GM18951 (cell line): ENCODE results near the gene SYNE2.
"Not testable (repeated sequence)": the region's sequence is repeated elsewhere in the genome, so short reads cannot be mapped to it uniquely, and the experiment has no call there.

Experiments
- POLR2A ChIP-seq: IDR thresholded peaks from 4 replicates; pipeline ENCODE4 v1.6.1; 2011; ENCODE audit warnings: mild to moderate bottlenecking; ENCODE audit not compliant: insufficient read length, insufficient read depth; ENCODE audit errors: extremely low read depth
- in situ Hi-C: fragments of 300-500 bp; cut with MboI; formaldehyde crosslinking; loops from one replicate; pipeline ENCODE4 v1.12.0; 2022; ENCODE audit warnings: low sequenced_read_pairs, mixed read lengths, inconsistent platforms; ENCODE audit not compliant: unreplicated experiment

Gene SYNE2

GRCh38 chr14:64117671-64118402, 265.0 kb downstream of the SYNE2 start:
- no peak for TF ChIP-seq POLR2A
- in situ Hi-C loops: no loop called here

- in situ Hi-C loops: not testable (repeated sequence)
Measured at GRCh38 chr14:64118403-64118742, 265.6 kb downstream of the SYNE2 start.

GRCh38 chr14:64118892-64119291, 266.1 kb downstream of the SYNE2 start:
- no peak for TF ChIP-seq POLR2A
- in situ Hi-C loops: no loop called here

GRCh38 chr14:64119500-64119899, 266.7 kb downstream of the SYNE2 start:
- in situ Hi-C loops: no loop called here
- TF ChIP-seq POLR2A: no peak

GRCh38 chr14:64119980-64120379, 267.2 kb downstream of the SYNE2 start:
- no peak for TF ChIP-seq POLR2A
- in situ Hi-C loops: no loop called here

- TF ChIP-seq POLR2A: no peak
- in situ Hi-C loops: no loop called here
Measured at GRCh38 chr14:64123241-64123822, 270.5 kb downstream of the SYNE2 start.

- in situ Hi-C loops: no loop called here
- no peak for TF ChIP-seq POLR2A
Measured at GRCh38 chr14:64125270-64125669, 272.5 kb downstream of the SYNE2 start.

GRCh38 chr14:64126548-64126947, 273.7 kb downstream of the SYNE2 start:
- TF ChIP-seq POLR2A: no peak
- in situ Hi-C loops: no loop called here

GRCh38 chr14:64137657-64138290, 285.0 kb downstream of the SYNE2 start:
- TF ChIP-seq POLR2A: no peak
- in situ Hi-C loops: no loop called here

GRCh38 chr14:64147126-64147790, 294.5 kb downstream of the SYNE2 start:
- in situ Hi-C loops: no loop called here
- no peak for TF ChIP-seq POLR2A

GRCh38 chr14:64149921-64150320, 297.1 kb downstream of the SYNE2 start:
- no peak for TF ChIP-seq POLR2A
- in situ Hi-C loops: no loop called here

- TF ChIP-seq POLR2A: no peak
- in situ Hi-C loops: no loop called here
Measured at GRCh38 chr14:64158608-64159007, 305.8 kb downstream of the SYNE2 start.

GRCh38 chr14:64159588-64159987, 306.8 kb downstream of the SYNE2 start:
- no peak for TF ChIP-seq POLR2A
- in situ Hi-C loops: no loop called here

GRCh38 chr14:64170181-64170580, 317.4 kb downstream of the SYNE2 start:
- in situ Hi-C loops: no loop called here
- TF ChIP-seq POLR2A: no peak
